Esophagus (tissue), 2 donors: Measurements from ENCODE around the gene GCLM. TPM values are rescaled to one million over a fixed set of nuclear protein-coding genes. Genes with fewer than 3 reads are reported as not detected.
"Not testable (repeated sequence)": the region's sequence is repeated elsewhere in the genome, so short reads cannot be mapped to it uniquely, and the experiment has no call there.

Source experiments
- H3K27ac ChIP-seq, 2 donors: one replicate each; pipeline ENCODE4 v1.5.1; 2013; ENCODE audit warnings: low read depth in 2 of 2, mild to moderate bottlenecking in 2 of 2, inconsistent platforms in 1 of 2, low read length in 1 of 2, moderate library complexity in 1 of 2
- H3K27me3 ChIP-seq, 2 donors: one replicate each; pipeline ENCODE4 v1.6.1; 2013; ENCODE audit warnings: low read length in 2 of 2, control low read depth in 1 of 2, mild to moderate bottlenecking in 1 of 2; ENCODE audit not compliant: insufficient read depth in 2 of 2, control insufficient read depth in 1 of 2
- H3K36me3 ChIP-seq, 2 donors: one replicate each; pipeline ENCODE4 v1.6.1; 2013; ENCODE audit warnings: low read length in 1 of 2; ENCODE audit not compliant: control insufficient read depth in 2 of 2, insufficient read depth in 2 of 2
- H3K4me1 ChIP-seq, 2 donors: one replicate each; pipeline ENCODE4 v1.6.1; 2013; ENCODE audit warnings: low read length in 1 of 2; ENCODE audit not compliant: control insufficient read depth in 2 of 2, insufficient read depth in 2 of 2
- H3K4me3 ChIP-seq, 2 donors: one replicate each; pipeline ENCODE4 v1.5.1; 2013; ENCODE audit warnings: low read length in 2 of 2, mild to moderate bottlenecking in 2 of 2, low read depth in 1 of 2, moderate library complexity in 1 of 2
- H3K9me3 ChIP-seq, 2 donors: one replicate each; pipeline ENCODE4 v1.6.1; 2013; ENCODE audit warnings: mild to moderate bottlenecking in 2 of 2, low read depth in 1 of 2, low read length in 1 of 2, moderate library complexity in 1 of 2; ENCODE audit not compliant: control insufficient read depth in 2 of 2, insufficient read depth in 1 of 2
- WGBS, 2 donors: extraction: QIAGEN DNeasy Blood & Tissue Kit; methylation state at CpG; one replicate each; pipeline ENCODE4 v1.1.7; 2013; 5-methylcytosine and 5-hydroxymethylcytosine counted together
- polyA plus RNA-seq, 2 donors: library from polyadenylated mRNA; stranded (reverse); fragments of 200-250 nt; gene quantifications; one replicate each; pipeline ENCODE4 v1.2.3, GENCODE V29; 2013
- donor health status: healthy with polysubstance abuse.
- donor health status: Bipolar disorder and iron deficiency.

GCLM gene
- 1 to 10 TPM; 1.4 to 5.0 TPM for polyA plus RNA-seq

DNA sequence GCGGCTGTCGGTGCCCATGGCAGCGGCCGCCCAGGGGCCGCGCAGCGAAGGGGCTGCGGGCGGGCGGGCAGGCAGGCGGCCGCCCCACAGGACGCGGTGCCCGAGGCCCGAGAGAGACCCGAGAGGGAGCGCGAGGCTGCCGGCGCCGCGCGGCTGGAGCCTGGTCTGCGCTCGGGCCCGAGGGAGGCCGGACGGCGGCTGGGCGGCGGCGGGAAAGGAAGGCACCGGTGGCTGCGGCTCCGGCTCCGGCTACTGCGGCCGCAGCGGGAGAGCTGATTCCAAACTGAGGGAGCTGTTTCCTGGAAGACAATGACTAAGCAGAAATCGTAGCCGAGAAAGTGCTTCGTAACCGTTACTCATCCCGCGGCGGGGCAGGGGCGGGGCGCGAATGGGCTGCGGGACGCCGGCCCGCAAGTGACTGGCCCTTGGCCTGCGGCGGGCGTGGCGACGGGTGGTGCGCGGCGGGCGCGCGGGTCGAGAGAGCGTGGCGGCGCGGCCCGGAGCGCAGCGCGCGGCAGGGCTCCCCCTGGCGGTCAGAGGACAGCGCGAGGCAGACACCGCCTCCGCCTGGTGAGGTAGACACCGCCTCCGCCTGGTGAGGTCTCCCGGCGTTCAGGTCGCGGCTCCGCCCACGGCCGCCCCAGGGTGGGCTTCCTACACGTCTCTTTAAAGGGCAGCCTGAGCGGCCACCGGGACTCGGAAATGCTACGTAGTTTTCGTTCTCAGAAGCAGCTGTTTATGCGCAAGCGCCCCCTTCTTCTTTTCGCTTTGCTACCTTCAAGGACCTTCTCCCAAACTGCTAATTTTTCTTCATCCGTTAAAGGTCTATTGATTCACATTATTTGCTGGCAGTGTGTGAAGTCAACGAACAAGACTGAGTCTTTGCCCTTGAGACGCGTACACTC is at the start of gene GCLM:
GCLM (minus strand) TSS at position 285 of the 905 bp plus-strand sequence; CDS start at position 18, 267 bp downstream.
- peak within 1 kb of the TSS; percentile 74 to 91 for H3K4me3 ChIP-seq
- no peaks in the 10 kb centered on the region for H3K4me1 ChIP-seq
- 0% methylated on average over 36 to 102 of the region's 102 CpGs for WGBS, 2 donors
- no peaks in the 10 kb centered on the region for H3K27me3 ChIP-seq
- H3K36me3 ChIP-seq = no peaks in the 10 kb centered on the region
- no peaks in the 10 kb centered on the region for H3K9me3 ChIP-seq
- H3K27ac ChIP-seq = peak within 1 kb of the TSS; percentile 84 to 94

DNA sequence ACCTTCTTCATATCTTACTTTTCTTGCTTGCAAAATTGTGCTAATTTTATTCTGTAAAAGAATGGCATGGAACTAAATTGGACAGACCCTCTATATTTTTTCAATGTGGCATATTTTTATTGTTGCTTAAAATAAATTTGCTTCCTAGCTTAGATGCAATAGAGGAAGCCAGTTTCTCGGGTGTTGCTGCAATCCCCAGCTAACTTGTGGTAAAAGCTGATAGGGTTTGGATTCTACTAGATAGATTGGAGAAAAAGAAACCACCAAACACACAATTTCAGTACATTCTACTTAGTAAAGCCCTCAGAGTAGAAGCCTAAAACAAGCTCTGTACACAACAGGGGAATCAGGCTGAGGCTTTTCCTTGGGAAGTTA is 49.5 kb upstream of the GCLM start:
- no peak overlapping the region for H3K4me3 ChIP-seq
- 63 to 67% methylated on average over 1 of the region's 1 CpG for WGBS, 2 donors

GRCh38 chr1:93958032-93958725 is 48.9 kb upstream of the GCLM start:
- Histone ChIP-seq H3K4me3 (no peak overlapping the region), H3K27me3 (no peaks in the 10 kb centered on the region), H3K9me3 (peaks cover 0 to 6% of the 10 kb centered on the region in 2 donors), H3K27ac (no peak overlapping the region), H3K4me1 (peaks cover 0 to 6% of the 10 kb centered on the region in 2 donors), H3K36me3 (no peaks in the 10 kb centered on the region)
- 73 to 88% methylated on average over 1 of the region's 1 CpG for WGBS, 2 donors

More for the DNA sequence above, 49.5 kb upstream of the GCLM start:
- no peaks in the 10 kb centered on the region for H3K27me3 ChIP-seq
- peaks cover 0 to 6% of the 10 kb centered on the region in 2 donors for H3K9me3 ChIP-seq
- H3K36me3 ChIP-seq = no peaks in the 10 kb centered on the region
- H3K4me1 ChIP-seq = peaks cover 0 to 6% of the 10 kb centered on the region in 2 donors
- H3K27ac ChIP-seq = no peak overlapping the region

DNA sequence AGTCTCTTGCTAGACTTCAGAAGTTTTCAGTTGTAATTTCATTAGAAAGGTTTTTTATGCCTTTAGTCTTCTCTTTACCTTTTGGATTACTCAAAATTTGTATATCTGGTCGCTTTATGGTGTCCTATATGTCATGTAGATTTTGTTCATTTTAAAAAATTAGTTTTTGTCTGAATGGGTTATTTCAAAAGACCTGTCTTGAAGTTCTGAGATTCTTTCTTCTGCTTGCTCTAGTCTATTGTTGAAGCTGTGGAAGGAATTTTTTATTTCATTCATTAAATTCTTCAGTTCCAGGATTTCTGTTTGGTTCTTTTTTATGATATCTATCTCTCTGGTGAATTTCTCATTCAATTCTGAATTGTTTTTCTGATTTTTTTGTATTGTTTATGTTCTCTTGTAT is 46.5 kb upstream of the GCLM start:
- whole genome bisulfite sequencing, 2 donors = 55 to 60% methylated on average over 1 of the region's 1 CpG
- Histone ChIP-seq H3K9me3 (peaks cover 0 to 6% of the 10 kb centered on the region in 2 donors), H3K4me1 (peaks cover 0 to 3% of the 10 kb centered on the region in 2 donors), H3K27ac (no peak overlapping the region), H3K36me3 (no peaks in the 10 kb centered on the region), H3K4me3 (no peak overlapping the region), H3K27me3 (no peaks in the 10 kb centered on the region)

DNA sequence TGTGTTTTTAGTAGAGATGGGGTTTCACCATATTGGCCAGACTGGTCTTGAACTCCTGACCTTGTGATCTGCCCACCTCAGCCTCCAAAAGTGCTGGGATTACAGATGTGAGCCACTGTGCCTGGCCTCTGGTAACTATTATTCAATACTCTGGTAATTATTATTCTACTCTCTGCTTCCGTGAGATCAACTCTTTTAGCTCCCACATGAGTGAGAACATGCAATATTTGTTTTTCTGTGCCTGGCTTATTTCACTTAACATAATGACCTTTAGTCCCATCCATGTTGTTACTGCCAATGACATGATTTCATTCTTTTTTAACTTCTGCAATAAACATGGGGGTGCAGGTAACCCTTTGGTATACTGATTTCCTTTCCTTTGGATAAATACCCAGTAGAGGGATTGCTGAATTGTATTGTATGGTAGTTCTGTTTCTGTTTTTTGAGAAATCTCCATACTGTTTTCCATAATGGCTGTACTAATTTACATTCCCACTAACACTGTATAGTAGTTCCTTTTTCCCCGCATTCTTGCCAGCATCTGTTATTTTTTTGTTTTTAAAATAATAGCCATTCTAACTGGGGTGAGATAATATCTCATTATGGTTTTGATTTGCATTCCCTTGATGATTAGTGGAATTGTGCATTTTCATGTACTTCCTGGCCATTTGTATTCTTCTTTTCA is 37.9 kb upstream of the GCLM start:
- not testable (repeated sequence) for H3K4me3 ChIP-seq, H3K9me3 ChIP-seq
- 82 to 85% methylated on average over 2 of the region's 2 CpGs for WGBS, 2 donors

GRCh38 chr1:93938461-93939145 is 29.4 kb upstream of the GCLM start:
- Histone ChIP-seq H3K27me3 (no peaks in the 10 kb centered on the region), H3K4me1 (no peaks in the 10 kb centered on the region), H3K4me3 (no peak overlapping the region), H3K9me3 (no peaks in the 10 kb centered on the region), H3K36me3 (no peaks in the 10 kb centered on the region), H3K27ac (no peak overlapping the region)
- WGBS, 2 donors = 38 to 44% methylated on average over 1 of the region's 1 CpG

More for the DNA sequence above, 37.9 kb upstream of the GCLM start:
- H3K27ac ChIP-seq, H3K27me3 ChIP-seq, H3K4me1 ChIP-seq, H3K36me3 ChIP-seq: not testable (repeated sequence)

DNA sequence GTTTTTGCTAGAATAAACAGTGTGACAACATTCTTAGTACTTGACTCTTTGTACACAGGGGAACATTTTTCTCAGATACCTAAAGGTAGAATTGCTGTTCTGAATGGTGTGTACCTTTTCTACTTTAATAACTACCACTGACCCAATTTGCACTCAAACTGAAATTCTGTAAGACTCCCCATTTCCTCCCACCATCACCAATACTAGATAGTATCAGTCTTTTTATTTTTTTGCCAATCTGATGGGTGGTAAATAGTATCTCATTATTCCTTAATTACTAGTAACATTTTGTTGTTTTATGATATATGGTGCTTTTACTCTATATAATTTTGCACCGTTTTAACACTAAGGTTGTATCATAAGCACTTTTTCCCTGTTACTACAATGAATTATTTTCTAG is 28.8 kb upstream of the GCLM start:
- WGBS, 2 donors = 62 to 63% methylated on average over 1 of the region's 1 CpG
- no peak overlapping the region for H3K27ac ChIP-seq
- H3K36me3 ChIP-seq = no peaks in the 10 kb centered on the region
- H3K4me1 ChIP-seq = no peaks in the 10 kb centered on the region
- H3K9me3 ChIP-seq = no peaks in the 10 kb centered on the region
- H3K4me3 ChIP-seq = no peak overlapping the region
- H3K27me3 ChIP-seq = no peaks in the 10 kb centered on the region

DNA sequence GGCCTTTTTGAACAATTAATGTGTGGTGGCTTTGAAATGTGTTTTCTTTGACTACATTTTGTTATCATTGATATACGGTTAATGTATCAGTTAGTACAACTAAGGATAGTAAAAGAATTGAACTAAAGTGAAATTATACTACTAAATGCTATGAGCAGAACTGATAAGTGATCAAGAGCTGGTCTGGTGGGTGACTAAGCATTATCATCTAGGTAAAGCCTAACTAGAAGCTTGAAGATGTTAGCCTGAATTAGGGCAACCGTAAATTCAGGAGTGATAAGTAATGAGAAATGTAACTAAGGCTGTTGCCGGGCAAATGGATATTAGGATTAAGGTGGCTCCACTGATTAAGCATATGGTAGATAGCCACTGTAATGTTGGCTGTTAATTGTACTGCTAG is 16.0 kb upstream of the GCLM start:
- Histone ChIP-seq H3K4me1 (no peaks in the 10 kb centered on the region), H3K4me3 (no peak overlapping the region), H3K36me3 (no peaks in the 10 kb centered on the region), H3K27me3 (no peaks in the 10 kb centered on the region), H3K27ac (no peak overlapping the region), H3K9me3 (no peaks in the 10 kb centered on the region)
- WGBS, 2 donors = 88 to 89% methylated on average over 3 of the region's 3 CpGs

DNA sequence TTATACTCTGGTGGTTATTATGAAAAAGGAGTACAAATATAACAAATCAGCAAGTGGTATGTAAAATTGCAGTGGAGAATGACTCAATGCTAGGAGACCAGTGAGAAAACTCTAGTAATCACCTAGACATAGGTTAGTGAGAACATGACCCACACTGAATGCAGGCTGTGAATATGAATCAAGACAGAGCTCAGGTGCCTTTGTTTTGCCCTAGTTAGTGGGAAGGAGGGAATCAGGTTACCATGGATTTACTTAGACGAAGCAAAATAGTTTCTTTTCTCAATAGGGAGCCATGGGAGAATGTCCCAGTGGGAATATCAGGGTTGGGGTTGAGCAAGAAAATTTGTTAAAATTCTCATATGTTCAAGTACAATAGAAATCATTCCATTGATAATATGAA is 10.6 kb upstream of the GCLM start:
- Histone ChIP-seq H3K27me3 (no peaks in the 10 kb centered on the region), H3K9me3 (peaks cover 2 to 7% of the 10 kb centered on the region in 2 donors), H3K4me3 (no peak overlapping the region), H3K27ac (no peak overlapping the region), H3K36me3 (no peaks in the 10 kb centered on the region), H3K4me1 (no peaks in the 10 kb centered on the region)
- WGBS, 2 donors = 67 to 76% methylated on average over 1 of the region's 1 CpG
